SK-N-SH (cell line): ENCODE data around the gene MAP2K4. TPM values are rescaled to one million over a fixed set of nuclear protein-coding genes. Genes with fewer than 3 reads are reported as not detected.

Experiments
- CTCF ChIA-PET: fragments of 300-600, 350-600 bp; formaldehyde crosslinking; extraction: SDS; loops from one replicate; lab custom pipeline; 2021; lab: Yijun Ruan, JAX
- POLR2A ChIA-PET: fragments of 350-600 bp; sonication (Branson Sonifier 250); formaldehyde crosslinking; extraction: SDS; loops from one replicate; lab custom pipeline; 2020; ENCODE audit warnings: antibody characterized with exemption, inconsistent platforms; lab: Yijun Ruan, JAX
- DNase-seq: peaks from one replicate; pipeline ENCODE4 v3.0.0; 2012
- H2AFZ ChIP-seq: fragments of 200-600 bp; sonication (generic); 2 replicates; pipeline ENCODE4 v1.8.1; 2016; ENCODE audit warnings: antibody characterized with exemption, mild to moderate bottlenecking, low read depth
- H3F3A ChIP-seq: fragments of 200-600 bp; sonication (generic); replicated peaks from 2 replicates; pipeline ENCODE3; 2016; ENCODE audit warnings: antibody characterized with exemption, mild to moderate bottlenecking; ENCODE audit not compliant: insufficient read depth
- H3K27ac ChIP-seq, 2 experiments: fragments of 200-500 bp in 1 of 2; fragments of 200-600 bp in 1 of 2; sonication (Bioruptor generic) in 1 of 2; sonication (generic), shearing (Covaris generic) in 1 of 2; 2 replicates each; pipeline versions ENCODE4 v1.5.1 to v1.6.1; 2014 to 2016; ENCODE audit warnings: low read depth in 2 of 2, inconsistent platforms in 1 of 2, low read length in 1 of 2, mild to moderate bottlenecking in 1 of 2, mixed read lengths in 1 of 2
- H3K27me3 ChIP-seq: fragments of 200-600 bp; sonication (generic), shearing (Covaris generic); 2 replicates; pipeline ENCODE4 v1.6.1; 2016; ENCODE audit warnings: mixed run types; ENCODE audit not compliant: insufficient read depth
- H3K36me3 ChIP-seq, 2 experiments: fragments of 200-500 bp in 1 of 2; fragments of 200-600 bp in 1 of 2; sonication (Bioruptor generic) in 1 of 2; sonication (generic) in 1 of 2; replicated peaks in 1 of 2; 2 replicates each; pipeline versions ENCODE3 to v1.5.1; 2014 to 2016; ENCODE audit warnings: low read length in 1 of 2, mild to moderate bottlenecking in 1 of 2; ENCODE audit not compliant: insufficient read depth in 2 of 2, control insufficient read depth in 1 of 2
- H3K4me1 ChIP-seq, 2 experiments: fragments of 200-500 bp in 1 of 2; fragments of 200-600 bp in 1 of 2; sonication (Bioruptor generic) in 1 of 2; sonication (generic), shearing (Covaris generic) in 1 of 2; 2 replicates each; pipeline versions ENCODE4 v1.5.1 to v1.6.1; 2014 to 2016; ENCODE audit warnings: low read depth in 1 of 2, low read length in 1 of 2, mixed run types in 1 of 2; ENCODE audit not compliant: insufficient read depth in 2 of 2, control insufficient read depth in 1 of 2
- H3K4me2 ChIP-seq: fragments of 200-600 bp; sonication (generic), shearing (Covaris generic); 2 replicates; pipeline ENCODE4 v1.6.1; 2017; ENCODE audit warnings: mixed run types
- H3K4me3 ChIP-seq, 2 experiments: fragments of 200-500 bp in 1 of 2; fragments of 200-600 bp in 1 of 2; sonication (Bioruptor generic) in 1 of 2; sonication (generic), shearing (Covaris generic) in 1 of 2; 2 replicates each; pipeline versions ENCODE4 v1.5.1 to v1.8.1; 2014 to 2016; ENCODE audit warnings: low read depth in 2 of 2, inconsistent platforms in 1 of 2, low read length in 1 of 2, mild to moderate bottlenecking in 1 of 2, mixed read lengths in 1 of 2, moderate library complexity in 1 of 2
- H3K79me2 ChIP-seq: fragments of 200-600 bp; sonication (generic); 2 replicates; pipeline ENCODE4 v1.8.1; 2017; ENCODE audit warnings: mild to moderate bottlenecking; ENCODE audit not compliant: insufficient read depth
- H3K9ac ChIP-seq: fragments of 200-600 bp; sonication (generic); 2 replicates; pipeline ENCODE4 v1.6.1; 2017; ENCODE audit warnings: mixed run types
- H3K9me2 ChIP-seq: fragments of 200-600 bp; sonication (generic); 2 replicates; pipeline ENCODE4 v1.6.1; 2017; ENCODE audit warnings: mixed run types
- H3K9me3 ChIP-seq: fragments of 200-600 bp; sonication (generic); 2 replicates; pipeline ENCODE4 v1.6.1; 2017; ENCODE audit warnings: mixed run types, mild to moderate bottlenecking, moderate library complexity
- H4K20me1 ChIP-seq: fragments of 200-600 bp; sonication (generic); 2 replicates; pipeline ENCODE4 v1.6.1; 2017; ENCODE audit warnings: mild to moderate bottlenecking, mixed run types; ENCODE audit not compliant: insufficient read depth
- CHD2 ChIP-seq: fragments of 150-350 bp; IDR thresholded peaks from 2 replicates; pipeline ENCODE4 v1.6.1; 2018; ENCODE audit warnings: low read length; ENCODE audit not compliant: partially characterized antibody
- ELF1 ChIP-seq: IDR thresholded peaks from 2 replicates; pipeline ENCODE4 v1.4.0; 2012
- EP300 ChIP-seq, 2 experiments: IDR thresholded peaks; 2 replicates each; pipeline versions ENCODE4 v1.4.0 to v1.6.1; 2012; ENCODE audit warnings: borderline replicate concordance in 1 of 2, low read depth in 1 of 2, low read length in 1 of 2
- EZH2phosphoT487 ChIP-seq: fragments of 200-600 bp; sonication (generic); IDR thresholded peaks from 2 replicates; pipeline ENCODE4 v1.6.1; 2017; ENCODE audit warnings: low read depth, mixed run types, mild to moderate bottlenecking, antibody characterized with exemption, moderate library complexity, borderline replicate concordance
- FOXM1 ChIP-seq: IDR thresholded peaks from 2 replicates; pipeline ENCODE4 v1.4.0; 2012; ENCODE audit warnings: low read depth, mild to moderate bottlenecking
- GATA2 ChIP-seq: sonication (generic); formaldehyde crosslinking; IDR thresholded peaks from 2 replicates; pipeline ENCODE4 v1.5.0; 2020; ENCODE audit warnings: mild to moderate bottlenecking, missing genetic modification reagents
- JUND ChIP-seq: IDR thresholded peaks from 2 replicates; pipeline ENCODE4 v1.4.0; 2012
- MEF2A ChIP-seq: IDR thresholded peaks from 2 replicates; pipeline ENCODE4 v1.4.0; 2012; ENCODE audit warnings: low read depth, borderline replicate concordance
- MXI1 ChIP-seq: IDR thresholded peaks from 2 replicates; pipeline ENCODE4 v1.6.1; 2012; ENCODE audit warnings: mild to moderate bottlenecking, low read depth, low read length, improper control_type of control experiment
- NFIC ChIP-seq: IDR thresholded peaks from 2 replicates; pipeline ENCODE4 v1.4.0; 2012; ENCODE audit warnings: borderline replicate concordance
- NRF1 ChIP-seq: IDR thresholded peaks from 2 replicates; pipeline ENCODE4 v1.6.1; 2012; ENCODE audit warnings: low read depth, mild to moderate bottlenecking, low read length
- RCOR1 ChIP-seq: fragments of 150-350 bp; IDR thresholded peaks from 2 replicates; pipeline ENCODE4 v1.6.1; 2017; ENCODE audit warnings: antibody characterized with exemption, low read length
- RXRA ChIP-seq: IDR thresholded peaks from 2 replicates; pipeline ENCODE4 v1.4.0; 2012; ENCODE audit warnings: low read depth, mild to moderate bottlenecking, borderline replicate concordance
- SIN3A ChIP-seq: IDR thresholded peaks from 2 replicates; pipeline ENCODE4 v1.6.1; 2012; ENCODE audit warnings: low read depth, mild to moderate bottlenecking, low read length, moderate library complexity, borderline replicate concordance
- SMC3 ChIP-seq: IDR thresholded peaks from 2 replicates; pipeline ENCODE4 v1.6.1; 2012; ENCODE audit warnings: low read depth, low read length, improper control_type of control experiment
- TAF1 ChIP-seq: IDR thresholded peaks from 2 replicates; pipeline ENCODE4 v1.6.1; 2012; ENCODE audit warnings: low read depth, mild to moderate bottlenecking, low read length, moderate library complexity, borderline replicate concordance
- WGBS: methylation state at CpG from one replicate; pipeline ENCODE4 v1.1.6; 2017; ENCODE audit warnings: low lambda C conversion rate; 5-methylcytosine and 5-hydroxymethylcytosine counted together
- polyA plus RNA-seq, 3 experiments: library from polyadenylated mRNA; depleted of rRNA; stranded (reverse); fragments of >200 nt; gene quantifications; 2 replicates each; pipeline ENCODE4 v1.2.3, GENCODE V29; 2012
- TF ChIP-seq, protein P1 (sequence below): IDR thresholded peaks from 2 replicates; pipeline ENCODE4; 2012
- TF ChIP-seq, protein P2 (sequence below): fragments of 150-350 bp; IDR thresholded peaks from 2 replicates; pipeline ENCODE4 v1.6.1; 2017; ENCODE audit warnings: antibody characterized with exemption, low read length, low read depth, borderline replicate concordance
- TF ChIP-seq, protein P3 (sequence below): IDR thresholded peaks from 2 replicates; pipeline ENCODE4 v1.4.0; 2012; ENCODE audit warnings: low read depth, borderline replicate concordance

Gene MAP2K4
- polyA plus RNA-seq, 1 of the 3 experiments (the other 2 are of a cell fraction): 10.6 TPM

DNA sequence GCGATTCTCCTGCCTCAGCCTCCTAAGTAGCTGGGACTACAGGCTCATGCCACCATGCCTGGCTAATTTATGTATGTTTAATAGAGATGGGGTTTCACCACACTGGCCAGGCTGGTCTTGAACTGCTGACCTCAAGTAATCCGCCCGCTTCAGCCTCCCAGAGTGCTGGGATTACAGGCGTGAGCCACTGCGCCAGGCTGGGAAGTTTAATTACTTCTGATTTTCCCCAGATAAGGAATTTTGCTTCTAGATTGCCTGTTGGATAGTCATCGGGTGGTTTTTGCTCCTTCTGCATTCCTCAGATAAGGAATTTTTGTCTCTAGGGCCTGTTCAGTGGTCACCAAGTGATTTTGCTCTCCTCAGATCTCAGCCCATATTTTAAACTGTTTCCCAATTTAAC is 112.5 kb downstream of the MAP2K4 start:
- Histone ChIP-seq H3F3A (peaks cover 7% of the 10 kb centered on the region), H3K4me3 (no peak overlapping the region), H3K9ac (no peak overlapping the region), H3K9me2 (no peaks in the 10 kb centered on the region), H3K27me3 (no peaks in the 10 kb centered on the region), H4K20me1 (no peaks in the 10 kb centered on the region), H3K36me3 (peaks cover 29 to 68% of the 10 kb centered on the region in 2 experiments), H3K27ac (no peak overlapping the region), H3K4me2 (no peak overlapping the region), H3K79me2 (peaks cover 3% of the 10 kb centered on the region), H3K4me1 (no peaks in the 10 kb centered on the region), H3K9me3 (no peaks in the 10 kb centered on the region), H2AFZ (no peak overlapping the region)
- 88% methylated on average over 5 of the region's 6 CpGs for WGBS
- ChIA-PET POLR2A (no interaction called here), CTCF (no interaction called here)
- TF ChIP-seq FOXM1 (no peak), EZH2phosphoT487 (no peak)
- DNase-seq: no peak

GRCh38 chr17:12134101-12134500 is 113.4 kb downstream of the MAP2K4 start:
- Histone ChIP-seq H3K4me1 (no peaks in the 10 kb centered on the region), H3K9ac (no peak overlapping the region), H3K9me2 (no peaks in the 10 kb centered on the region), H3K79me2 (peaks cover 3% of the 10 kb centered on the region), H3F3A (peaks cover 7% of the 10 kb centered on the region), H3K9me3 (no peaks in the 10 kb centered on the region), H3K4me3 (no peak overlapping the region), H2AFZ (no peak overlapping the region), H3K4me2 (no peak overlapping the region), H4K20me1 (no peaks in the 10 kb centered on the region), H3K27ac (no peak overlapping the region), H3K27me3 (no peaks in the 10 kb centered on the region), H3K36me3 (peaks cover 26 to 60% of the 10 kb centered on the region in 2 experiments)
- POLR2A ChIA-PET: no interaction called here
- no peak for DNase-seq
- TF ChIP-seq NFIC (no peak), MXI1 (no peak), NRF1 (no peak), GATA2 (CRISPR knock-in tag) (no peak), CHD2 (no peak), RXRA (no peak), SIN3A (no peak), TAF1 (no peak), JUND (no peak), ELF1 (no peak), MEF2A (no peak), FOXM1 (no peak), RCOR1 (no peak), EP300 (IDR thresholded peaks at IDR 0.05; ENCODE audit: borderline replicate concordance in 1 of 2, low read depth in 1 of 2, low read length in 1 of 2) (no peak), SMC3 (no peak)
- TF ChIP-seq, protein P1, sequence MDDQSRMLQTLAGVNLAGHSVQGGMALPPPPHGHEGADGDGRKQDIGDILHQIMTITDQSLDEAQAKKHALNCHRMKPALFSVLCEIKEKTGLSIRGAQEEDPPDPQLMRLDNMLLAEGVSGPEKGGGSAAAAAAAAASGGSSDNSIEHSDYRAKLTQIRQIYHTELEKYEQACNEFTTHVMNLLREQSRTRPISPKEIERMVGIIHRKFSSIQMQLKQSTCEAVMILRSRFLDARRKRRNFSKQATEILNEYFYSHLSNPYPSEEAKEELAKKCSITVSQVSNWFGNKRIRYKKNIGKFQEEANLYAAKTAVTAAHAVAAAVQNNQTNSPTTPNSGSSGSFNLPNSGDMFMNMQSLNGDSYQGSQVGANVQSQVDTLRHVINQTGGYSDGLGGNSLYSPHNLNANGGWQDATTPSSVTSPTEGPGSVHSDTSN: no peak
- TF ChIP-seq, protein P2, sequence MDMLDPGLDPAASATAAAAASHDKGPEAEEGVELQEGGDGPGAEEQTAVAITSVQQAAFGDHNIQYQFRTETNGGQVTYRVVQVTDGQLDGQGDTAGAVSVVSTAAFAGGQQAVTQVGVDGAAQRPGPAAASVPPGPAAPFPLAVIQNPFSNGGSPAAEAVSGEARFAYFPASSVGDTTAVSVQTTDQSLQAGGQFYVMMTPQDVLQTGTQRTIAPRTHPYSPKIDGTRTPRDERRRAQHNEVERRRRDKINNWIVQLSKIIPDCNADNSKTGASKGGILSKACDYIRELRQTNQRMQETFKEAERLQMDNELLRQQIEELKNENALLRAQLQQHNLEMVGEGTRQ: no peak
- TF ChIP-seq, protein P3, sequence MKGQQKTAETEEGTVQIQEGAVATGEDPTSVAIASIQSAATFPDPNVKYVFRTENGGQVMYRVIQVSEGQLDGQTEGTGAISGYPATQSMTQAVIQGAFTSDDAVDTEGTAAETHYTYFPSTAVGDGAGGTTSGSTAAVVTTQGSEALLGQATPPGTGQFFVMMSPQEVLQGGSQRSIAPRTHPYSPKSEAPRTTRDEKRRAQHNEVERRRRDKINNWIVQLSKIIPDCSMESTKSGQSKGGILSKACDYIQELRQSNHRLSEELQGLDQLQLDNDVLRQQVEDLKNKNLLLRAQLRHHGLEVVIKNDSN: no peak
- 94% methylated on average over 3 of the region's 3 CpGs for WGBS
- CTCF ChIA-PET: interaction anchor here (0.7 kb wide), 1 partner anchor 35 kb away, joined by 3 read pairs; no protein-coding TSS in a partner anchor
